ENCODE results near the gene NPTXR.
A peak's percentile ranks its signal among the peaks of the same experiment; 100 is the strongest.

NPTXR gene

DNA sequence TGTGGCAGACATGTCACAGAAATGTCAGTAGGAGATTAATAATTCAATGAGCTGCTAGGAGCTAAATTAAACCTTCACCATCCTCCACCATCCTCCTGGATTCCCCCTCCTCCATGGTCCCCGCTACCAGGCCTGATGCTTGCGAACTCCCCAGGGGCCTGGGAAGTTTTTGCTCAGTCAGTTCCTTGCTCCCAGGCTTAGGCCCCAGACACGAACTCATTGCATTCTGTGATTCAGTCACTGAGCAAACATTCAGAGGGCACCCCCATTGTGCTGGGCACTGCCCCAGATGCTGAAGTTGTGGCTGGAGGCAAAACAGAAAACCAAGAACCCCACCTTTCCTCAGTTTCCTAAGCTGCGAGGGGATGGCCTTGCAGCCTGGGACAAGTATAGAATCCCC is 14.3 kb downstream of the NPTXR start:
- ATAC-seq (ENCODE audit: low read depth) = no peak

DNA sequence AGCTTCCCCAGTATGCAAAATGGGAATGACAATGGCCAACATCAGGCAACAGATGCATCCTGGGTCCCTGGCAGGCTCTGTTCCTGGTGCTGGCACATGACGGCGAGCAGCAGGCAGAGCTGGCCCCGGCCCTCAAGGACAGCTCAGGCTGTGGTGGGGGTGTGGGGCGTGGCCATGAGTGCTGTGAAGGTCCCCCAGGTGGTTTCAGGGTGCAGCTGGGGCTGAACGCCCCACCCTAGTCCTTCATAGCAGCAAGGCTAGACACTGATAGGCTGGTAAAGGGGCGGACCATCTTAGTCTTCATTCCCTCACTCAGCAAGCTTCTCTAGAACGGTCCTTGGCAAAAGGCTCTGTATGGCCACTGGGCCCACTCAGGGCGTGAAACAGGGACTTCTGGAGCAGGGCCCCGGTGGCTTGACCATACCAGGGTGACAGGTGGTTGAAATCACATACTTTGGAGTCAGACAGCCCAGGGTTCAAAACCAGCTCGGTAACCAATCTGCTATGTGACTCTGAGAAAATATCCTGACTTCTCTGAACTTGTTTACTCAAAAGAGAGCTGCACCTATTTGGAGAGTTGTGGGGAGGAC is 15.1 kb downstream of the NPTXR start:
- no peaks in the 10 kb centered on the region for H3K4me1 ChIP-seq (ENCODE audit: insufficient read depth, poor library complexity, severe bottlenecking)
- no peak overlapping the region for H3K27ac ChIP-seq (ENCODE audit: poor library complexity, severe bottlenecking)
- DNase-seq (ENCODE audit: low spot score) = no peak
- H3K4me3 ChIP-seq (ENCODE audit: severe bottlenecking) = no peak overlapping the region
- H3K36me3 ChIP-seq (ENCODE audit: low read depth) = no peaks in the 10 kb centered on the region
- TF ChIP-seq, protein P1, sequence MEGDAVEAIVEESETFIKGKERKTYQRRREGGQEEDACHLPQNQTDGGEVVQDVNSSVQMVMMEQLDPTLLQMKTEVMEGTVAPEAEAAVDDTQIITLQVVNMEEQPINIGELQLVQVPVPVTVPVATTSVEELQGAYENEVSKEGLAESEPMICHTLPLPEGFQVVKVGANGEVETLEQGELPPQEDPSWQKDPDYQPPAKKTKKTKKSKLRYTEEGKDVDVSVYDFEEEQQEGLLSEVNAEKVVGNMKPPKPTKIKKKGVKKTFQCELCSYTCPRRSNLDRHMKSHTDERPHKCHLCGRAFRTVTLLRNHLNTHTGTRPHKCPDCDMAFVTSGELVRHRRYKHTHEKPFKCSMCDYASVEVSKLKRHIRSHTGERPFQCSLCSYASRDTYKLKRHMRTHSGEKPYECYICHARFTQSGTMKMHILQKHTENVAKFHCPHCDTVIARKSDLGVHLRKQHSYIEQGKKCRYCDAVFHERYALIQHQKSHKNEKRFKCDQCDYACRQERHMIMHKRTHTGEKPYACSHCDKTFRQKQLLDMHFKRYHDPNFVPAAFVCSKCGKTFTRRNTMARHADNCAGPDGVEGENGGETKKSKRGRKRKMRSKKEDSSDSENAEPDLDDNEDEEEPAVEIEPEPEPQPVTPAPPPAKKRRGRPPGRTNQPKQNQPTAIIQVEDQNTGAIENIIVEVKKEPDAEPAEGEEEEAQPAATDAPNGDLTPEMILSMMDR (IDR thresholded peaks at IDR 0.05; ENCODE audit: poor library complexity, severe bottlenecking) = no peak
- ATAC-seq (ENCODE audit: low read depth) = no peak
- no peaks in the 10 kb centered on the region for H3K27me3 ChIP-seq (ENCODE audit: insufficient read depth, poor library complexity, severe bottlenecking)
- no peaks in the 10 kb centered on the region for H3K9me3 ChIP-seq (ENCODE audit: severe bottlenecking)

More for the DNA sequence above, 14.3 kb downstream of the NPTXR start:
- Histone ChIP-seq H3K4me1 (ENCODE audit: insufficient read depth, poor library complexity, severe bottlenecking) (no peaks in the 10 kb centered on the region), H3K36me3 (ENCODE audit: low read depth) (no peaks in the 10 kb centered on the region), H3K27me3 (ENCODE audit: insufficient read depth, poor library complexity, severe bottlenecking) (no peaks in the 10 kb centered on the region), H3K27ac (ENCODE audit: poor library complexity, severe bottlenecking) (no peak overlapping the region), H3K4me3 (ENCODE audit: severe bottlenecking) (no peak overlapping the region), H3K9me3 (ENCODE audit: severe bottlenecking) (no peaks in the 10 kb centered on the region)
- DNase-seq (ENCODE audit: low spot score) = peak; percentile 38
- TF ChIP-seq, protein P1 (IDR thresholded peaks at IDR 0.05; ENCODE audit: poor library complexity, severe bottlenecking) = no peak

DNA sequence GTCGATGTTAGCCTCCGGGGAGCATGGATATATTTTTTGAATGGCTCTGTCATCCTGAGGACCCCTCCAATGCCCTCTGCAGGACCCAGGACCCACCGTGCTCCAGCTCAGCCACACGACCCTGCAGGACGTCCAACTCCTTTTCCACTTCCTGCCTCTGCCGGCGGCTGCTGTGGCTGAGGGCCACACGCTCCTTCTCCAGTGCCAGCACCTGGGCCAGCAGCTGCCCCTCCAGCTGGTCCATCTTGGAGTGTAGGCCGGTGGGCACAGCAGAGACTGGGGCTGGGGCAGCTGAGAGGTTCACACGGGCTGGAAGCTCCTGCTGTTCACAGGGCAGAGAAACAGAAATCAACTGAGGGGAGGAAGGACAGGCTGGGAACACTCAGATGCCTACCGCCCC is 15.6 kb downstream of the NPTXR start:
- no peak overlapping the region for H3K4me3 ChIP-seq (ENCODE audit: severe bottlenecking)
- no peaks in the 10 kb centered on the region for H3K36me3 ChIP-seq (ENCODE audit: low read depth)
- H3K9me3 ChIP-seq (ENCODE audit: severe bottlenecking) = no peaks in the 10 kb centered on the region
- H3K4me1 ChIP-seq (ENCODE audit: insufficient read depth, poor library complexity, severe bottlenecking) = no peaks in the 10 kb centered on the region
- H3K27me3 ChIP-seq (ENCODE audit: insufficient read depth, poor library complexity, severe bottlenecking) = no peaks in the 10 kb centered on the region
- no peak overlapping the region for H3K27ac ChIP-seq (ENCODE audit: poor library complexity, severe bottlenecking)
- TF ChIP-seq, protein P1 (IDR thresholded peaks at IDR 0.05; ENCODE audit: poor library complexity, severe bottlenecking) = no peak
- DNase-seq (ENCODE audit: low spot score) (no peak), ATAC-seq (ENCODE audit: low read depth) (no peak)

DNA sequence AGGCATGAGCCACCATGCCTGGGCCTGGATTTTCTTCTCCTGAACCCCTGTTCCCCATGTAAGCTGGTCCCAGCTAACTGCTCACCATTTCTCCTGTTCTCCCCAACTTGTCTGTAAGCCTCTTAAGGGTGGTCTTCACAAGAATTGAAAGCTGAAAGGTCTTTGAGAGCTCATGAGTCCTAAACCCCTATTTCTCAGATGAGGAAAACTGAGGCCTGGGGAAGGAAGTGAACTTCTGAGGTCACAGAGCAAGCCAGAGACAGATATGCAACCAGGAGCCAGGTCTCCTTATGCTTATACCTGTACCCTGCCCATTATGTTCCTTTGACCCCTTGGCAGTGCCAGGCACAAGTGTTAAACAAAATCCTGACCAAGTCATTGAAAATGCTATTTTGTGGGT is 16.3 kb downstream of the NPTXR start:
- Histone ChIP-seq H3K27ac (ENCODE audit: poor library complexity, severe bottlenecking) (no peak overlapping the region), H3K4me1 (ENCODE audit: insufficient read depth, poor library complexity, severe bottlenecking) (no peaks in the 10 kb centered on the region), H3K36me3 (ENCODE audit: low read depth) (no peaks in the 10 kb centered on the region), H3K9me3 (ENCODE audit: severe bottlenecking) (no peaks in the 10 kb centered on the region), H3K4me3 (ENCODE audit: severe bottlenecking) (no peak overlapping the region), H3K27me3 (ENCODE audit: insufficient read depth, poor library complexity, severe bottlenecking) (no peaks in the 10 kb centered on the region)
- TF ChIP-seq, protein P1 (IDR thresholded peaks at IDR 0.05; ENCODE audit: poor library complexity, severe bottlenecking) = no peak
- ATAC-seq (ENCODE audit: low read depth) (no peak), DNase-seq (ENCODE audit: low spot score) (no peak)

DNA sequence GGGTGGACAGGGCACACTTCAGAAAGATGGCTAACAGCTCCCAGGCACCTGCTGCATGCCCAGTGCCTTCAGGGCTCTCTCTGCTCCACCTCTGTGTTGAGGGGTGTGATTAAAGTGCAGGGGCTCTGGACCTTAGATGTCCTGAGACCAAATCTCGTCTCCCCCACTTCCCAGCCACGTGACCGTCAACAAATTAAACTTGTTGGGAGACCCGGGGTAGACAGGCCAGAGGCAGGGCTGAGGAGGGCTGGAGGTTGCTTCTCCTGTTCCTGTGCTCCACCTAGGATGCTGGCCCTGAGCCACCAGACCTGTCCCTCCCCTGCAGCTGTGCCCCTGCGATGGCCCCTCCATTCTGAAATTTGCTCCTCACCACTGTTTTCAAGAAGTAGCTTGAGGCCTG is 17.0 kb downstream of the NPTXR start:
- H3K9me3 ChIP-seq (ENCODE audit: severe bottlenecking) = no peaks in the 10 kb centered on the region
- no peaks in the 10 kb centered on the region for H3K36me3 ChIP-seq (ENCODE audit: low read depth)
- DNase-seq (ENCODE audit: low spot score) (no peak), ATAC-seq (ENCODE audit: low read depth) (no peak)
- no peak overlapping the region for H3K27ac ChIP-seq (ENCODE audit: poor library complexity, severe bottlenecking)
- no peak overlapping the region for H3K4me3 ChIP-seq (ENCODE audit: severe bottlenecking)
- TF ChIP-seq, protein P1 (IDR thresholded peaks at IDR 0.05; ENCODE audit: poor library complexity, severe bottlenecking) = no peak
- no peaks in the 10 kb centered on the region for H3K27me3 ChIP-seq (ENCODE audit: insufficient read depth, poor library complexity, severe bottlenecking)
- no peaks in the 10 kb centered on the region for H3K4me1 ChIP-seq (ENCODE audit: insufficient read depth, poor library complexity, severe bottlenecking)

All from RWPE2 (cell line).